OCI-LY3 (cell line): ENCODE data around the gene NEDD4L.

ENCODE experiments used
- H2AFZ ChIP-seq: fragments of 200-600, 300-600 bp; shearing (Covaris generic); 2 replicates; pipeline ENCODE4 v1.6.0; 2014; ENCODE audit warnings: antibody characterized with exemption, low read depth, low read length
- H3K27ac ChIP-seq: fragments of 200-600, 300-600 bp; sonication (generic); 2 replicates; pipeline ENCODE4 v1.5.1; 2014; ENCODE audit warnings: mild to moderate bottlenecking, low read length, moderate library complexity, mixed read lengths
- H3K27me3 ChIP-seq: fragments of 200-600, 300-600 bp; sonication (generic); 2 replicates; pipeline ENCODE4 v1.6.1; 2014; ENCODE audit warnings: low read depth, low read length, mixed read lengths
- H3K36me3 ChIP-seq: fragments of 200-600, 300-600 bp; sonication (generic); replicated peaks from 2 replicates; pipeline ENCODE3; 2014; ENCODE audit warnings: low read depth, low read length, mixed read lengths
- H3K4me1 ChIP-seq: fragments of 300-600, 200-600 bp; sonication (generic); 2 replicates; pipeline ENCODE4 v1.6.1; 2014; ENCODE audit warnings: low read length, mixed read lengths
- H3K4me2 ChIP-seq: fragments of 200-600, 300-600 bp; sonication (generic); 2 replicates; pipeline ENCODE4 v1.6.1; 2014; ENCODE audit warnings: low read length, mixed read lengths
- H3K4me3 ChIP-seq: fragments of 300-600, 200-600 bp; sonication (generic); 2 replicates; pipeline ENCODE4 v1.5.1; 2014; ENCODE audit warnings: antibody characterized with exemption, mild to moderate bottlenecking, low read length, moderate library complexity
- H3K79me2 ChIP-seq: fragments of 300-600, 200-600 bp; shearing (Covaris generic); 2 replicates; pipeline ENCODE4 v1.6.1; 2014; ENCODE audit warnings: mild to moderate bottlenecking, low read length, mixed read lengths
- H3K9ac ChIP-seq: fragments of 300-600, 200-600 bp; shearing (Covaris generic); 2 replicates; pipeline ENCODE4 v1.6.0; 2014; ENCODE audit warnings: mild to moderate bottlenecking, low read length, moderate library complexity
- H3K9me3 ChIP-seq: fragments of 200-600, 300-600 bp; shearing (Covaris generic); 2 replicates; pipeline ENCODE4 v1.6.1; 2014; ENCODE audit warnings: low read length, mixed read lengths; ENCODE audit not compliant: insufficient read depth
- H4K20me1 ChIP-seq: fragments of 200-600, 300-600 bp; sonication (generic); 2 replicates; pipeline ENCODE4 v1.6.1; 2016; ENCODE audit warnings: low read length, mixed read lengths; ENCODE audit not compliant: insufficient read depth
- EZH2phosphoT487 ChIP-seq: fragments of 200-600 bp; shearing (Covaris generic); IDR thresholded peaks from 2 replicates; pipeline ENCODE4 v1.6.1; 2018; ENCODE audit warnings: antibody characterized with exemption, mixed run types, low read depth
- TF ChIP-seq, protein P1 (sequence below): fragments of 200-600, 300-600 bp; sonication (generic); IDR thresholded peaks from 2 replicates; pipeline ENCODE4 v1.5.1; 2014; ENCODE audit warnings: antibody characterized with exemption, low read length, low read depth

The NEDD4L gene

DNA sequence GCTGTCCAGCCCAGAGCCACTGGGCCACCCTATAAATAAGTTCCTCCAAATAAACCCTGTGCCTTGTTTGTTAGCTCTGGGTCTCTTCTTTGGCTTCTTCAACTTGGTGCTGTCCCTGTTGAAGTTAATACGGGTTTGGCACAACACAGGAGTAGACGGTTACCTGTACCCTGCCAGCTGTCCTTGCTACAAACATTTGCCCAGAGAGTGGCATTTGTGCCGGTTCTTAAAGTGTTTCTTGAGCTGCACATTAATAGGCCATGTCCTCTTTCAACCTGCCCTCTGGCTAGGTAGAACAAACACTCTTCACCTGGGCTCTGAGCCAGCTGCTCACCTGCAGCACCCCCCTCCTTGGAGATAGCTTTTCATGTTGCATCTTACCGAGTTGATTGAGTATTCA is 139.2 kb downstream of the NEDD4L start:
- no peaks in the 10 kb centered on the region for H3K9me3 ChIP-seq
- no peaks in the 10 kb centered on the region for H3K27me3 ChIP-seq
- no peak overlapping the region for H2AFZ ChIP-seq
- TF ChIP-seq, protein P1, sequence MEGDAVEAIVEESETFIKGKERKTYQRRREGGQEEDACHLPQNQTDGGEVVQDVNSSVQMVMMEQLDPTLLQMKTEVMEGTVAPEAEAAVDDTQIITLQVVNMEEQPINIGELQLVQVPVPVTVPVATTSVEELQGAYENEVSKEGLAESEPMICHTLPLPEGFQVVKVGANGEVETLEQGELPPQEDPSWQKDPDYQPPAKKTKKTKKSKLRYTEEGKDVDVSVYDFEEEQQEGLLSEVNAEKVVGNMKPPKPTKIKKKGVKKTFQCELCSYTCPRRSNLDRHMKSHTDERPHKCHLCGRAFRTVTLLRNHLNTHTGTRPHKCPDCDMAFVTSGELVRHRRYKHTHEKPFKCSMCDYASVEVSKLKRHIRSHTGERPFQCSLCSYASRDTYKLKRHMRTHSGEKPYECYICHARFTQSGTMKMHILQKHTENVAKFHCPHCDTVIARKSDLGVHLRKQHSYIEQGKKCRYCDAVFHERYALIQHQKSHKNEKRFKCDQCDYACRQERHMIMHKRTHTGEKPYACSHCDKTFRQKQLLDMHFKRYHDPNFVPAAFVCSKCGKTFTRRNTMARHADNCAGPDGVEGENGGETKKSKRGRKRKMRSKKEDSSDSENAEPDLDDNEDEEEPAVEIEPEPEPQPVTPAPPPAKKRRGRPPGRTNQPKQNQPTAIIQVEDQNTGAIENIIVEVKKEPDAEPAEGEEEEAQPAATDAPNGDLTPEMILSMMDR = no peak
- no peak for TF ChIP-seq EZH2phosphoT487
- no peak overlapping the region for H3K4me3 ChIP-seq
- H3K4me2 ChIP-seq = no peak overlapping the region
- H3K79me2 ChIP-seq = peaks cover 35% of the 10 kb centered on the region
- H3K36me3 ChIP-seq = no peaks in the 10 kb centered on the region
- H3K4me1 ChIP-seq = peaks cover 4% of the 10 kb centered on the region; the same call in 1 of the 2 replicates
- H4K20me1 ChIP-seq = 0 out of 2 replicates have a peak, but pooled peaks cover 9% of the 10 kb centered on the region
- no peak overlapping the region for H3K27ac ChIP-seq
- H3K9ac ChIP-seq = no peak overlapping the region

DNA sequence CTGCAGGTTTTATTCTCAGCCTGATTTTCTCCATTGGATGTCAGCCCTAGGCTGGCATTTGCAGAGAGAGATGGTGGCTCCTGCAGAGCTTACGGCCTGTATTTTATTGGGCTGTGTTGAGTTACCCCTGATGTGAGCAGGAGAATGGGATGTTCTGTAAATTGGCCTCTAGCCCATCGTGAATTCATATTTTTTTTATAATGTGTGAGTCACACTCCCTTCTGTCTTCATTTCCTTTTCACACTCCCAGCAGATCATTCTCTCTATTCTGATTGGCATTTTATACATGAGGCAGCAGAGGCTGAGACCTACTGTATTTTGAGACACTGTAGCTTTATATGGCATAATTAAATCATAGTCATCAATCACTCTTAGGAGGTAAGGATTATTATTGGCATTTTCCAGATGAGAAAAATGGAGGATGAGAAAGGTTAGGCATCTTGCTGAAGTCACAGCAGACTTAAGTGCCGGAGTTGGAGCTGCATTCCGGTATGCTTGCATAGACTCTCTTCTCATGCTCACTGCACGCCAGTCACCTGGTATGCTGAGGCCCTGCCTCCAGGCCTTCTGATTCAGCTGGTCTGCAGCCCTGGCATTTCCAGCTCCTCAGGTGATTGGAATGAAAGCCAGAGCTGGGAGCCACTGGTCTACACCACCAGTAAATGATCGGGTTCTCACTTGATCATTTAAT is 142.4 kb downstream of the NEDD4L start:
- Histone ChIP-seq H3K9ac (no peak overlapping the region), H4K20me1 (0 out of 2 replicates have a peak, but pooled peaks cover 17% of the 10 kb centered on the region), H3K4me1 (no peaks in the 10 kb centered on the region), H3K27me3 (no peaks in the 10 kb centered on the region), H3K27ac (no peak overlapping the region), H3K36me3 (no peaks in the 10 kb centered on the region), H2AFZ (no peak overlapping the region), H3K79me2 (peaks cover 25% of the 10 kb centered on the region), H3K9me3 (no peaks in the 10 kb centered on the region), H3K4me2 (no peak overlapping the region), H3K4me3 (no peak overlapping the region)
- no peak for TF ChIP-seq EZH2phosphoT487
- TF ChIP-seq, protein P1 = no peak

DNA sequence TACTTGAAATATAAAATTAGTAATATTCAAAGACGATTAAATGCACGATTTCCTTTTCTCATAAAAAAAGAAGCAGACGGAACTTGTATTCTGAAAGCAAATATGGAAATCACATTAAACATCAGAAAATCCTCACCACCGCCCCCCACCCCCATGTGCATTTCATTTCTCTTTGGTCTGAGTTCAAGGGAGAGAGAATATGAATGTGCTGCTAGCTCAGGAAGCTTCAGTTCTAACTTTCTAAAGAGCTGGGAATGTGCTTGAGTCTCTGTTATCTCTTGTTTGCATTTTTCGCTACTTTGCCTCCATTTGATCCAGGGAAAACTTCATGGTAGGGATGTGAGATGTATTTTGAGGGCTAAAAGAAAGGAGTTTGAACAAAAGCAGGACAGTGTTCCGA is 143.6 kb downstream of the NEDD4L start:
- H3K4me2 ChIP-seq = no peak overlapping the region
- peaks cover 25% of the 10 kb centered on the region for H3K79me2 ChIP-seq
- no peak overlapping the region for H3K27ac ChIP-seq

DNA sequence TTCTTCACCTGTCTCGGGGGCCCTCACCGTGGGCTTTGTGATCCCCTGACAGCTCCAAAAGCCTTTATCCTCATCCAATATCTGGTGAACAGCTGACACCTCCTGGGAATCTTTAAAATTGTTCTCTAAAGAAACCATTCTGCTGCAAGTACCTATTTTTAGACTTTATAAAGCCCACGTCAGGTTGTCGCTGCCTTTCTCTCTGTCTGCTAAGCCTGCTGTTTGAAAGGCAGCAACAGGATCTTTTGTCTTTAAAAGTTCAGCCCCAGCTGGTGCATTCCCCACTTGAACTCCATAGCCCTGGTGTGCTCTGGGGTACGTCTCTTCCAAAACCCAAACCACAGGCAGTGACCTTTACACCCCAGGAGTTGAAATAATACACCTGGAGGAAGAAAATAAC is 145.0 kb downstream of the NEDD4L start:
- TF ChIP-seq, protein P1 = no peak
- TF ChIP-seq EZH2phosphoT487 = no peak
- Histone ChIP-seq H3K79me2 (peaks cover 22% of the 10 kb centered on the region), H3K4me3 (no peak overlapping the region), H3K27ac (no peak overlapping the region), H2AFZ (no peak overlapping the region), H3K4me1 (no peaks in the 10 kb centered on the region), H3K36me3 (no peaks in the 10 kb centered on the region), H3K4me2 (no peak overlapping the region), H3K9ac (no peak overlapping the region), H3K27me3 (no peaks in the 10 kb centered on the region), H4K20me1 (0 out of 2 replicates have a peak, but pooled peaks cover 22% of the 10 kb centered on the region), H3K9me3 (no peaks in the 10 kb centered on the region)

More for the DNA sequence above, 143.6 kb downstream of the NEDD4L start:
- Histone ChIP-seq H3K27me3 (no peaks in the 10 kb centered on the region), H3K4me1 (no peaks in the 10 kb centered on the region), H3K9me3 (no peaks in the 10 kb centered on the region), H2AFZ (no peak overlapping the region), H4K20me1 (0 out of 2 replicates have a peak, but pooled peaks cover 20% of the 10 kb centered on the region), H3K36me3 (no peaks in the 10 kb centered on the region), H3K9ac (no peak overlapping the region), H3K4me3 (no peak overlapping the region)
- TF ChIP-seq EZH2phosphoT487 = no peak
- TF ChIP-seq, protein P1 = no peak
